Lower leg skin (tissue), 3 donors: ENCODE measurements around the gene BCL11A.

Experiments used
- POLR2A ChIP-seq, 2 donors: fragments of 450-650 bp; IDR thresholded peaks; one replicate each; pipeline ENCODE4 v1.6.1; 2016 to 2017; ENCODE audit warnings: antibody characterized with exemption in 2 of 2, mild to moderate bottlenecking in 1 of 2, moderate library complexity in 1 of 2
- TF ChIP-seq, protein P1 (sequence below), 3 donors: fragments of 450-650 bp; IDR thresholded peaks; one replicate each; pipeline ENCODE4 v1.5.1; 2016; ENCODE audit warnings: antibody characterized with exemption in 3 of 3, mild to moderate bottlenecking in 3 of 3, moderate library complexity in 2 of 3

DNA sequence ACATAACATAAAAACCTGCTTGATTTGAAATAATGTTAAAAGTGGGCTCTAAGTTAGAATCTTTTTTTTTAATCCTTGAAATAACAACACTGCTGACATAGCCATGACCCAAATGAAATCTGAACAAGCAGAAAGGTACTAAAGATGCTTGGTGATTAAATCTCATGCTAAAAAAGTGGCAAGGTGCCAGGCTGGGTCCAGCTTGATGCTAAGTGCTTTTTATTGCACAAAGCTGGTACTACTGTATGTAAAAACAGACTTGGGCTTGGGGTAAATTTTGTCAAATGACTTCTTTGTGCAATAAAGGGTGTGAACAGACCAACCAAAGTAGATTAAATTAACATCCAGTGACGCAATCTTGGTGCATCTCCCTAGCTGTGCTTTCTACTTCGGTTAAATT, 13.4 kb downstream of the BCL11A start:
- TF ChIP-seq, protein P1, sequence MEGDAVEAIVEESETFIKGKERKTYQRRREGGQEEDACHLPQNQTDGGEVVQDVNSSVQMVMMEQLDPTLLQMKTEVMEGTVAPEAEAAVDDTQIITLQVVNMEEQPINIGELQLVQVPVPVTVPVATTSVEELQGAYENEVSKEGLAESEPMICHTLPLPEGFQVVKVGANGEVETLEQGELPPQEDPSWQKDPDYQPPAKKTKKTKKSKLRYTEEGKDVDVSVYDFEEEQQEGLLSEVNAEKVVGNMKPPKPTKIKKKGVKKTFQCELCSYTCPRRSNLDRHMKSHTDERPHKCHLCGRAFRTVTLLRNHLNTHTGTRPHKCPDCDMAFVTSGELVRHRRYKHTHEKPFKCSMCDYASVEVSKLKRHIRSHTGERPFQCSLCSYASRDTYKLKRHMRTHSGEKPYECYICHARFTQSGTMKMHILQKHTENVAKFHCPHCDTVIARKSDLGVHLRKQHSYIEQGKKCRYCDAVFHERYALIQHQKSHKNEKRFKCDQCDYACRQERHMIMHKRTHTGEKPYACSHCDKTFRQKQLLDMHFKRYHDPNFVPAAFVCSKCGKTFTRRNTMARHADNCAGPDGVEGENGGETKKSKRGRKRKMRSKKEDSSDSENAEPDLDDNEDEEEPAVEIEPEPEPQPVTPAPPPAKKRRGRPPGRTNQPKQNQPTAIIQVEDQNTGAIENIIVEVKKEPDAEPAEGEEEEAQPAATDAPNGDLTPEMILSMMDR (IDR thresholded peaks at IDR 0.05) = no peak
- no peak for TF ChIP-seq POLR2A (IDR thresholded peaks at IDR 0.05)
